ENCODE measurements around the gene TET2. TPM values are rescaled to one million over a fixed set of nuclear protein-coding genes. Genes with fewer than 3 reads are reported as not detected.

The TET2 gene
- total RNA-seq (2012; rRNA removed) = 7.9 and 10.6 TPM in 2 replicates

DNA sequence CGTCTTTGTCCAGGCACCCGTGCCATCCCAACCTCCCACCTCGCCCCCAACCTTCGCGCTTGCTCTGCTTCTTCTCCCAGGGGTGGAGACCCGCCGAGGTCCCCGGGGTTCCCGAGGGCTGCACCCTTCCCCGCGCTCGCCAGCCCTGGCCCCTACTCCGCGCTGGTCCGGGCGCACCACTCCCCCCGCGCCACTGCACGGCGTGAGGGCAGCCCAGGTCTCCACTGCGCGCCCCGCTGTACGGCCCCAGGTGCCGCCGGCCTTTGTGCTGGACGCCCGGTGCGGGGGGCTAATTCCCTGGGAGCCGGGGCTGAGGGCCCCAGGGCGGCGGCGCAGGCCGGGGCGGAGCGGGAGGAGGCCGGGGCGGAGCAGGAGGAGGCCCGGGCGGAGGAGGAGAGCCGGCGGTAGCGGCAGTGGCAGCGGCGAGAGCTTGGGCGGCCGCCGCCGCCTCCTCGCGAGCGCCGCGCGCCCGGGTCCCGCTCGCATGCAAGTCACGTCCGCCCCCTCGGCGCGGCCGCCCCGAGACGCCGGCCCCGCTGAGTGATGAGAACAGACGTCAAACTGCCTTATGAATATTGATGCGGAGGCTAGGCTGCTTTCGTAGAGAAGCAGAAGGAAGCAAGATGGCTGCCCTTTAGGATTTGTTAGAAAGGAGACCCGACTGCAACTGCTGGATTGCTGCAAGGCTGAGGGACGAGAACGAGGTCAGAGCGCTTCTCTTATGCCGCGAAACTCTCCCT is at the start of gene TET2:
TET2 (plus strand) TSS at position 601 of the 740 bp plus-strand sequence. CDS start 87,067 bp downstream, outside the sequence.
- H3K9me3 ChIP-seq (replicated peaks; ENCODE audit: low read length) = no peaks in the 10 kb centered on the region
- H3K4me3 ChIP-seq (ENCODE audit: low read length) = peak within 1 kb of the TSS; percentile 98
- no peaks in the 10 kb centered on the region for H3K27me3 ChIP-seq (ENCODE audit: control insufficient read depth, insufficient read depth, low read length)
- no peaks in the 10 kb centered on the region for H3K36me3 ChIP-seq (ENCODE audit: insufficient read depth, low read length)
- H3K4me1 ChIP-seq (ENCODE audit: control insufficient read depth, insufficient read depth, low read length) = peaks cover 18% of the 10 kb centered on the region
- H3K4me2 ChIP-seq (ENCODE audit: low read length) = peak within 1 kb of the TSS; percentile 85
- H3K9ac ChIP-seq (ENCODE audit: low read depth, low read length) = peak within 1 kb of the TSS; percentile 98

DNA sequence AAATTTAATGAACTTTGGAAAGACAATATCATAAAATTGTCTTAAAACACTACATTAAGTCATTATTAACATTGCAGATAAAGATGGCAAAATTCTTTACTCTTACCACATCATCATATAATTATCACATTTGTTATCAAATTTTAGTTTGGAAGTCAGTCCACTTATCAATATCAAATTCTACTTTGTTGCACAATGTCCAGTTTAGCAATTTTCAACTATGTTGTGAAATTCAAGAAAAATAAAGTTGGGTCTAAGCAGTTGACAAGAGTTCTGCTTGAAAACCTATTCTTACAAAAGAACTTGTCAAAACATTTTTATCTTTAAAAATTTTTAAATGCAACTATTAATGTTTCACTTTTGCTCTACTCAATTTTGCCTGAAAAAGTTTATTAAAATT is 44.7 kb upstream of the TET2 start:
- H3K27me3 ChIP-seq (ENCODE audit: control insufficient read depth, insufficient read depth, low read length) = no peaks in the 10 kb centered on the region
- no peak overlapping the region for H3K4me3 ChIP-seq (ENCODE audit: low read length)
- no peaks in the 10 kb centered on the region for H3K4me1 ChIP-seq (ENCODE audit: control insufficient read depth, insufficient read depth, low read length)
- no peaks in the 10 kb centered on the region for H3K36me3 ChIP-seq (ENCODE audit: insufficient read depth, low read length)
- H3K9ac ChIP-seq (ENCODE audit: low read depth, low read length) = no peak overlapping the region
- no peak overlapping the region for H3K4me2 ChIP-seq (ENCODE audit: low read length)
- no peaks in the 10 kb centered on the region for H3K9me3 ChIP-seq (replicated peaks; ENCODE audit: low read length)

DNA sequence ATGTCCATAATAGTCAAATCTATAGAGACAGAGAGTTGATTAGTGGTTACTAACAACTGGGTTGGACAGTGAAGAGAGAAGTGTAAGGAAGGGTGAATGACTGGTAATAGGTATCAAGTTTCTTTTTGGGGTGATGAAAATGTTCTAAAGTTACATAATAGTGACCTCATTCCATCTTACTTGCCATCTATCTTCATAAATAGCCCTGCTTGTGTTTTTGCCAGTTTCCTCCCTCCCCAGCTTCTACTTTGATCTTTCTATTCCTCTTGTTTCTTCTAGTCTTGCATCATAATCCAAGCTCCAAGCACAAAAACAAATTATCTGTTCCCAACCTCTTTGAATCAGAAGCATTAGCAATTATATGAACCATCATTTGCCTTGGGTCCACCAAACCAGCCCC is 40.2 kb upstream of the TET2 start:
- H3K9me3 ChIP-seq (replicated peaks; ENCODE audit: low read length) = no peaks in the 10 kb centered on the region
- no peak overlapping the region for H3K9ac ChIP-seq (ENCODE audit: low read depth, low read length)
- no peak overlapping the region for H3K4me2 ChIP-seq (ENCODE audit: low read length)
- H3K4me3 ChIP-seq (ENCODE audit: low read length) = no peak overlapping the region
- no peaks in the 10 kb centered on the region for H3K4me1 ChIP-seq (ENCODE audit: control insufficient read depth, insufficient read depth, low read length)
- H3K27me3 ChIP-seq (ENCODE audit: control insufficient read depth, insufficient read depth, low read length) = no peaks in the 10 kb centered on the region
- H3K36me3 ChIP-seq (ENCODE audit: insufficient read depth, low read length) = no peaks in the 10 kb centered on the region

DNA sequence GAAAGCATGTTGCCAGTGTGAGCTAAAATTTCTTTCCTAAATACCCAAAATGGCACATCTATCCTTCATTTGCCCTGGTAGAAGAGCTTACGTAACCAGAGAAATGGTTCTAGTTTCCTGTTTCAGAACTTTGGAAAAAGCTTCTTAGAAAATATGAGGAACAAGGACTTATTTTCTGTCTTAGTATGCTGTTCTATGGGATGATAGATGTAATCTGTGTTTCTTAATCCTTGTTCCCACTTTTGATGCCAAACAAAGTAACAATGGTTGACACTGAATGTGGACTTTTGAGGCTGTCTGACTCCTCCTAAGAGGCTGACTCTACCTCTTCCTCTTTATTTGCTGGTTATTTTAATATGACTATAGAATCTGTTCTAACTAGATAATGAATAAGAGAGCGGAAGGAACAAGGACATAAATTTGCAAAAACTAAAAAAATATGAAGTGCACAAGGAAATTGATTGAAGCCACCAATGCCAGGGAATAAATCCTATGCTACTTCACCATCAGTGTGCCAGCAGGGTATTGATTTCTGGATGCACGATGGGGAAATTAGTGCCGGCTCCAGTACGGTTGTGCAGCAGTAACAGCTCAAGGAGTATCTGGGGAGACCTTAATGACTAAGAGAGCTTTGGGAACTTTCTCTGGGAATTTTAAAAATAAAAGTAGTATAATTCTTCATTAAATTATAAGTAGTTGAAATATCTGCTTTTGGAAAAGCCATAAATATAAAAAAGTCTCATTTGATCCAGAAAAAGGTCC is 39.4 kb upstream of the TET2 start:
- no peak overlapping the region for H3K4me2 ChIP-seq (ENCODE audit: low read length)
- no peaks in the 10 kb centered on the region for H3K36me3 ChIP-seq (ENCODE audit: insufficient read depth, low read length)
- no peaks in the 10 kb centered on the region for H3K9me3 ChIP-seq (replicated peaks; ENCODE audit: low read length)
- no peaks in the 10 kb centered on the region for H3K27me3 ChIP-seq (ENCODE audit: control insufficient read depth, insufficient read depth, low read length)
- H3K9ac ChIP-seq (ENCODE audit: low read depth, low read length) = no peak overlapping the region
- H3K4me3 ChIP-seq (ENCODE audit: low read length) = no peak overlapping the region
- no peaks in the 10 kb centered on the region for H3K4me1 ChIP-seq (ENCODE audit: control insufficient read depth, insufficient read depth, low read length)

DNA sequence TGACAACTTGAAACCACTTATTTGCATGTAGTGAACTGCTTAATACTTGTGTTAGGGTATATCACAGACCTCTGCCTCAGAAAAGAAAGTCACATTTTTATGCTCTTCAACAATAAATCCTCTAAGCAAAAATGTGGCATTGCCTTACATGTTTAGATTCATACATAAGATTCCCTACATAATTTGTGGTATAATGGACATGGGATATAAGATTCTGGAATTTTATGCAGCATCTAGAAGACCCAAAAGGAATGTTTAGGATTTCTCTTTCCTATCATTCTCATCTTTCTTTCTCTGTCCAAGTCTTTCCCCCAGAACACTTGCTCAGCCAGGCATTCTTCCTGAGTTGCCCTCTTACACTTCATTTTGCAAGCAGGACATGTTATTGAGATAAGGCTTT is 37.7 kb upstream of the TET2 start:
- Histone ChIP-seq H3K9me3 (replicated peaks; ENCODE audit: low read length) (no peaks in the 10 kb centered on the region), H3K27me3 (ENCODE audit: control insufficient read depth, insufficient read depth, low read length) (no peaks in the 10 kb centered on the region), H3K9ac (ENCODE audit: low read depth, low read length) (no peak overlapping the region)

DNA sequence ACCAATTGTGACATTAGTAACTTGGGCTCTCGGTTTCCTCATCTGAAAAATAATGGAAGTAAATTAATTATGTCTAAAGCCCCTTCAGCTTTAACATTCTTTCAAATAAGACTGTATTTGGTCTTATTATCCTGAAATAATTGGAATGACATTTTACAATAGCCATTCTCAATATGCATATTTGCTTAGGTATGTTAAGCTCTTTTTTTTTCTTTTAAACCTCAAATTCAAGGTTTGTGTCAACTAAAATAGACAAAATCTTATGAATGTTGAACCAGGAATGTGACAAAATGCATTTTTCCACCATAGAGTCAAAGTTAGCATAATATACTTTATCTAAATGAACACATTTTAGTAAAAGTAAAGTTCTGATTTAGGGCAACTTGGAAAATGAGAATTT is 34.4 kb upstream of the TET2 start:
- no peaks in the 10 kb centered on the region for H3K27me3 ChIP-seq (ENCODE audit: control insufficient read depth, insufficient read depth, low read length)
- H3K4me1 ChIP-seq (ENCODE audit: control insufficient read depth, insufficient read depth, low read length) = no peaks in the 10 kb centered on the region
- H3K9me3 ChIP-seq (replicated peaks; ENCODE audit: low read length) = no peaks in the 10 kb centered on the region
- H3K4me2 ChIP-seq (ENCODE audit: low read length) = no peak overlapping the region
- no peak overlapping the region for H3K9ac ChIP-seq (ENCODE audit: low read depth, low read length)
- no peaks in the 10 kb centered on the region for H3K36me3 ChIP-seq (ENCODE audit: insufficient read depth, low read length)
- no peak overlapping the region for H3K4me3 ChIP-seq (ENCODE audit: low read length)

More for the DNA sequence above, 37.7 kb upstream of the TET2 start:
- Histone ChIP-seq H3K4me1 (ENCODE audit: control insufficient read depth, insufficient read depth, low read length) (no peaks in the 10 kb centered on the region), H3K4me3 (ENCODE audit: low read length) (no peak overlapping the region), H3K4me2 (ENCODE audit: low read length) (no peak overlapping the region), H3K36me3 (ENCODE audit: insufficient read depth, low read length) (no peaks in the 10 kb centered on the region)

DNA sequence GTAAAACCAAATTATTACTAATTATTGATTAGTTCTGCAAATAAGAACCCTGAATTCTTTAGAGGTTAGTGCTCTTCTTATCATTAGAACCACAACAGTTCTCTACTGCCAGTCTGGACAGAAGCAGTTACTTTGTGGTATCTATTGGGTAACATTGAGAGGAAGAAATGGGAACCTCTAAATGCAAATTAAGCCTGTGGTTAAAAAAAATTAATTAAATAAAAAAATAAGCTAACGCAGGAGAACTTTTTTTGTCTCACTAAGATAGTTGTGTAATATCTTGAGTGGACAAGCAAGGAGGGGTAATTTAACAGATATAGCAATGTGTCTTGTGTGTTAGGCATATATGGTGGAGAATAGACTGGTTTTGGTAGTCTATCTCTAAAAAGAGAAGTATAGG is 32.9 kb upstream of the TET2 start:
- Histone ChIP-seq H3K4me1 (ENCODE audit: control insufficient read depth, insufficient read depth, low read length) (no peaks in the 10 kb centered on the region), H3K4me3 (ENCODE audit: low read length) (no peak overlapping the region), H3K27me3 (ENCODE audit: control insufficient read depth, insufficient read depth, low read length) (no peaks in the 10 kb centered on the region), H3K9me3 (replicated peaks; ENCODE audit: low read length) (no peaks in the 10 kb centered on the region), H3K9ac (ENCODE audit: low read depth, low read length) (no peak overlapping the region), H3K36me3 (ENCODE audit: insufficient read depth, low read length) (no peaks in the 10 kb centered on the region), H3K4me2 (ENCODE audit: low read length) (no peak overlapping the region)

DNA sequence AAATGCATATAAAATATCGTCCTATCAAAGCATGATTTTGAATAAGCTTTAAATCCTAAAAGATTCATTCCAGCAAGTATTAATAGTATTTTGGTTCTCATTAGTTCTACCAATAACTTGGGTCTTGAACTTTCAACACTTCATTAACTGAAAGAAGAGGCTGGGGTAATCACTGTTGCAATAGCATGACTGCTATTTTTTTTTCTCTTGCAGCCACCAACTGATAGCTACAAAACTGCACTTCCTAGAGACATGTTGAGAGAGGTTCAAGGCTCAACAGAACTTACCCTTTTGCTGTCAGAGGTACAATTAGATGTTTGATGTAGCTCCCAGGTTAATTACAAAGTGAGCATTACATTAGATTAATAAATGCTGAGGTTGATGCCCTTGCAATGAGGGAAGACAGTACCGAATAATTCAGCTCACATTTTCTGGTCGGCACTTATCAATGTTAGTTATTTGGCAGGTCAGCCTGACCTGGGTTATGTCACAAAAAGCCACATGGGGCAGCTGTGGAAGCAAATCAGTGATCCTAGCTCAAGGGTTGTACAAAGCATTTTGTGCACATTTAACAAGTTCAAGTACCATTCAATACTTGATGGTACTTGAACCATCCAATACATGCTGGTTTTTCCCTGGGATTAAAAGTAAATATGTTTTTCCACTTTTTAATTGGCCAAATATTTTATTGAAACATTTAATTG is 29.9 kb upstream of the TET2 start:
- H3K36me3 ChIP-seq (ENCODE audit: insufficient read depth, low read length) = no peaks in the 10 kb centered on the region
- no peak overlapping the region for H3K4me2 ChIP-seq (ENCODE audit: low read length)
- no peaks in the 10 kb centered on the region for H3K27me3 ChIP-seq (ENCODE audit: control insufficient read depth, insufficient read depth, low read length)
- H3K4me3 ChIP-seq (ENCODE audit: low read length) = no peak overlapping the region
- no peak overlapping the region for H3K9ac ChIP-seq (ENCODE audit: low read depth, low read length)
- no peaks in the 10 kb centered on the region for H3K4me1 ChIP-seq (ENCODE audit: control insufficient read depth, insufficient read depth, low read length)
- H3K9me3 ChIP-seq (replicated peaks; ENCODE audit: low read length) = no peaks in the 10 kb centered on the region

DNA sequence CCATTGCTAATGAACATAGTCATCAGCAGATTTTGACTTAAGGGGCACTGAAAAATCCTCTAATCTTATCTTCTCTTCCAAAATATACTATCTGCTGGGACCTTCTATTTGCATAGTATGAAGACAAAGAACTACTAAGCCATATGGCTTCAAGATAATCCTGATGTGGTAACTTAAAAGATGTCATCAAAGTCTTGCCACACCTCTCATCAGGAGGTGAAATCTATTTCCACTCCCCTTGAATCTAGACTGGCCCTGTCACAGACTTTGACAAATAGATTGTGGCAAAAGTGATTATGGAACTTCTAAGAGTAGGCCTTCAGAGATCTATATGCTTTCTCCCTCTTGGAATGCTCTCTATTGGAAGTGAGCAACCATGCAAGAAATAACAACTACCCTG is 27.3 kb upstream of the TET2 start:
- Histone ChIP-seq H3K4me3 (ENCODE audit: low read length) (no peak overlapping the region), H3K36me3 (ENCODE audit: insufficient read depth, low read length) (no peaks in the 10 kb centered on the region), H3K4me1 (ENCODE audit: control insufficient read depth, insufficient read depth, low read length) (no peaks in the 10 kb centered on the region), H3K9ac (ENCODE audit: low read depth, low read length) (no peak overlapping the region), H3K9me3 (replicated peaks; ENCODE audit: low read length) (no peaks in the 10 kb centered on the region), H3K4me2 (ENCODE audit: low read length) (no peak overlapping the region), H3K27me3 (ENCODE audit: control insufficient read depth, insufficient read depth, low read length) (no peaks in the 10 kb centered on the region)

DNA sequence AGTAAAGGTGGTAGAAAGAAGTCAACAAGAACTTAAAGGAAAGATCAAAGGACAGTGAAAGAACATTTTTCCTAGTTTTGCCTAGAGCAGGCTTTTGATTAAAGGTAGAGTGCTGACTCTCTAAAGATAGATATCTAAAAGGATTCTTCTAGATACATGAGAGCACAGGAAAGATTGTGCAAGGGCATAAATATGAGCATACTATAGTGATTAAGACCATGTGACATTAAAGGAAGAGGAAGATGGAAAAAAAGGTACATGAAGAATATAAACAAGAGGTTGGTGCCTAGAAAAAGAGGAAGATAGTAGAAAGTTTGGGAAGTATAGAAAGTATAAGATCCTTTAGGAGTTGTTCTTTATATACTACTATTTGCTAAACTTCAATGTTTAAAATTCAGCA is 26.1 kb upstream of the TET2 start:
- Histone ChIP-seq H3K36me3 (ENCODE audit: insufficient read depth, low read length) (no peaks in the 10 kb centered on the region), H3K27me3 (ENCODE audit: control insufficient read depth, insufficient read depth, low read length) (no peaks in the 10 kb centered on the region), H3K9ac (ENCODE audit: low read depth, low read length) (no peak overlapping the region), H3K4me2 (ENCODE audit: low read length) (no peak overlapping the region), H3K4me1 (ENCODE audit: control insufficient read depth, insufficient read depth, low read length) (no peaks in the 10 kb centered on the region), H3K9me3 (replicated peaks; ENCODE audit: low read length) (no peaks in the 10 kb centered on the region), H3K4me3 (ENCODE audit: low read length) (no peak overlapping the region)

DNA sequence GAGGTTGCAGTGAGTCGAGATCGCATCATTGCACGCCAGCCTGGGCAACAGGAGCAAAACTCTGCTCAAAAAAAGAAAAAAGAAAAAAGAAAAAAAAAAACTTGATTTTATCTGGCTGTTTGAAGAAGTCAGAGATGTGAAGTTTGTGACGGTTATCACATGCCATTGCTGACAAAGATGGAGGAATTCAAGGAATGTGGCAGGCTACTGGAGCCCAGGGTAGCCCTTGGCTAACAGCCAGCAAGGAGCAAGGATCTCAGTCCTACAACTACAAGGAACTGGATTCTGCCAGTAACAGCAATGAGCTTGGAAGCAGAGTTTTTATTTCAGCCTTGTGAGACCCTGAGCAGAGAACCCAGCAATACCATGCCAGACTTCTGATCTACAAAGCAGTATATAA is 24.3 kb upstream of the TET2 start:
- Histone ChIP-seq H3K36me3 (ENCODE audit: insufficient read depth, low read length) (no peaks in the 10 kb centered on the region), H3K4me2 (ENCODE audit: low read length) (no peak overlapping the region), H3K4me1 (ENCODE audit: control insufficient read depth, insufficient read depth, low read length) (no peaks in the 10 kb centered on the region), H3K9ac (ENCODE audit: low read depth, low read length) (no peak overlapping the region), H3K27me3 (ENCODE audit: control insufficient read depth, insufficient read depth, low read length) (no peaks in the 10 kb centered on the region), H3K9me3 (replicated peaks; ENCODE audit: low read length) (no peaks in the 10 kb centered on the region), H3K4me3 (ENCODE audit: low read length) (no peak overlapping the region)

Data from skeletal muscle satellite cell (primary cell).